Activated T-cell treated with anti-CD3 and anti-CD28 coated beads, Interleukin-2, amount 50 U/mL, for 1 hour (primary cell): Measurements from ENCODE around the gene GFPT2.

Experiments used
- DNase-seq: peaks from one replicate; pipeline ENCODE4 v3.0.0-alpha.2; 2020

Gene GFPT2

GRCh38 chr5:180271221-180271620 lies 81.9 kb downstream of the GFPT2 start:
- DNase-seq = no peak

GRCh38 chr5:180259260-180259611 lies 93.9 kb downstream of the GFPT2 start:
- no peak for DNase-seq

- DNase-seq = no peak
Observed at GRCh38 chr5:180253036-180253824, 99.9 kb downstream of the GFPT2 start.

- DNase-seq = no peak
Observed at GRCh38 chr5:180251887-180252286, 101.2 kb downstream of the GFPT2 start.

GRCh38 chr5:180251141-180251540 lies 102.0 kb downstream of the GFPT2 start:
- no peak for DNase-seq
